K562 (cell line): ENCODE measurements around the gene ZFHX2. TPM values are rescaled to one million over a fixed set of nuclear protein-coding genes. Genes with fewer than 3 reads are reported as not detected.

Source experiments
- ARID1B ChIP-seq: fragments of 450-650 bp; IDR thresholded peaks from 2 replicates; pipeline ENCODE4 v1.6.1; 2016; ENCODE audit warnings: antibody characterized with exemption, mild to moderate bottlenecking, inconsistent platforms
- ETV6 ChIP-seq, 3 experiments: fragments of 150-350 bp in 1 of 3; sonication (generic) in 1 of 3; formaldehyde crosslinking in 1 of 3; IDR thresholded peaks; 2 replicates each; pipeline versions ENCODE4 v1.6.1 to v1.8.0; 2014 to 2022; ENCODE audit warnings: borderline replicate concordance in 2 of 3, low read depth in 2 of 3, antibody characterized with exemption in 1 of 3, low read length in 1 of 3, mild to moderate bottlenecking in 1 of 3, missing genetic modification reagents in 1 of 3
- NR2C1 ChIP-seq, 2 experiments: fragments of 450-650 bp; IDR thresholded peaks; 2 replicates each; pipeline ENCODE4 v1.6.1; 2017; ENCODE audit warnings: mild to moderate bottlenecking in 2 of 2, antibody characterized with exemption in 1 of 2, inconsistent platforms in 1 of 2, missing compliant biosample characterization in 1 of 2, missing genetic modification characterization in 1 of 2
- RFX7 ChIP-seq: fragments of 250-450 bp; sonication (Bioruptor Pico); IDR thresholded peaks from 2 replicates; pipeline ENCODE4 v1.5.1; 2021; ENCODE audit warnings: mild to moderate bottlenecking
- SMAD2 ChIP-seq: fragments of 150-350 bp; IDR thresholded peaks from 2 replicates; pipeline ENCODE4 v1.6.1; 2014; ENCODE audit warnings: low read depth, mild to moderate bottlenecking, low read length
- XRCC4 ChIP-seq: IDR thresholded peaks from one replicate; pipeline ENCODE4 v1.6.1; 2011; ENCODE audit not compliant: insufficient read depth, insufficient read length; ENCODE audit errors: extremely low read depth
- ZNF668 ChIP-seq: fragments of 250-450 bp; sonication (Bioruptor Pico); IDR thresholded peaks from 2 replicates; pipeline ENCODE4 v1.8.0; 2022; ENCODE audit warnings: mild to moderate bottlenecking, inconsistent platforms
- polyA plus RNA-seq, 8 experiments: library from polyadenylated mRNA; depleted of rRNA in 4 of 8; stranded (reverse) in 5 of 8; unstranded in 3 of 8; fragments of >200 nt; fragmentation: Nextera tagmentation in 2 of 8; fragmentation: Illumina TruSeq in 1 of 8; extraction: Ambion mirVana in 2 of 8; extraction: Trizol in 1 of 8; gene quantifications; 2 replicates each; pipeline versions ENCODE4 v1.2.1 to v1.2.3, GENCODE V29; 2011 to 2014; ENCODE audit warnings: inconsistent platforms in 1 of 8, missing spikeins in 1 of 8
- total RNA-seq, 7 experiments: library from RNA; depleted of rRNA in 6 of 7; stranded (reverse); fragments of >200 nt in 6 of 7; fragmentation: Illumina TruSeq in 2 of 7; extraction: Trizol in 2 of 7; gene quantifications; 2 replicates each; pipeline versions ENCODE4 v1.2.1 to v1.2.3, GENCODE V29; 2011 to 2021; ENCODE audit warnings: low replicate concordance in 1 of 7
- TF ChIP-seq, protein P1 (sequence below): IDR thresholded peaks from 2 replicates; pipeline ENCODE4 v1.6.1; 2011; ENCODE audit warnings: borderline replicate concordance, low read depth, mild to moderate bottlenecking, moderate library complexity, low read length; ENCODE audit not compliant: insufficient read depth, poor library complexity, severe bottlenecking
- TF ChIP-seq, protein P2 (sequence below), 3 experiments: IDR thresholded peaks in 2 of 3; conservative IDR thresholded peaks in 1 of 3; 2 replicates each; pipeline ENCODE4 v1.5.1; 2011 to 2012; ENCODE audit warnings: low read length in 3 of 3, mild to moderate bottlenecking in 3 of 3, control low read depth in 2 of 3, improper control_type of control experiment in 1 of 3, inconsistent platforms in 1 of 3, low read depth in 1 of 3, mixed read lengths in 1 of 3, moderate library complexity in 1 of 3; ENCODE audit not compliant: insufficient read depth in 2 of 3
- TF ChIP-seq, protein P3 (sequence below): sonication (generic); formaldehyde crosslinking; IDR thresholded peaks from 2 replicates; pipeline ENCODE4 v1.8.1; 2023; ENCODE audit warnings: missing genetic modification reagents, mild to moderate bottlenecking, borderline replicate concordance

The ZFHX2 gene
- total and polyA plus RNA-seq, 9 of the 15 experiments (the other 6 are each of a cell fraction or from before 2014, with no cell fraction given) = 0.06 to 0.11 (median 0.11) TPM; not detected in 4

DNA sequence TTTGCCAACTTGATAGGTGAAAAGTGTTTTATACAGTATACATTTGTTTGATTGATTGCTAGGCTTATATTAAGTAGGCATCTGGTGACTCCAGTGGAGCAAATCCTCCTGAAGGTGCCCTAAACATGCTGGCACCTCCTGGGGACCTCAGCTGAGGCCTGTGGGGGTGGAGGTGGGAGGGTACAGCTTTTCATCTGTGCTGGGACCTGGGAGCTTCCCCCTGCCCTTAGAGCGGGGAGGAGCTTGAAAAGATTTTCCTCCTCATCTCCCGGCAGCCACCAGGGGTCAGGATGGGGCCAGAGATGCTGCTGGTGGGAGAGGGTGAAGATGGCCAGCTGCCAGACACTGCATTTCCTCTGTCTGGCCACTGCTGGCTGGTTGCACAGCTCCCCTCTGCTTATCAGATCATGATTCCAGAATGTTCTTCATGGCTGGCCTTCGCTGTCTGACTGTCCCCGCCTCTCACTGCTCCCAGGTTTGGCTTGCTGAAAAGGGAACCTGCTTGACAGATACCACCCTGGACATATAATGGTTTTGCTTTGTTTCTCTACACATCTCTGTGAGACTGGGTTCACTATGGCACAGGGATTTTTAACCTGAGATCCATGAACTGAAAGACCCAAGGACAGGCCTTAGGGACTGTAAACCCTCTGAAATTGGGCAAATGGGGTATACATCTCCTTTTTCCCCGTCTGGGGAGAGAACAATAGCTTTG is 37.5 kb upstream of the ZFHX2 start (continued):
- TF ChIP-seq ARID1B (peak; percentile 15; the same call in 1 of the 2 replicates), XRCC4 (no peak), ZNF668 (no peak), SMAD2 (no peak), NR2C1 (IDR thresholded peaks at IDR 0.05) (no peak), NR2C1 (tag; IDR thresholded peaks at IDR 0.05) (no peak), RFX7 (CRISPR knock-in tag) (no peak), ETV6 (IDR thresholded peaks at IDR 0.05; ENCODE audit: borderline replicate concordance in 1 of 2, low read depth in 2 of 2, low read length in 1 of 2) (no peak), ETV6 (CRISPR knock-in tag; IDR thresholded peaks at IDR 0.05; ENCODE audit: borderline replicate concordance) (no peak)
- TF ChIP-seq, protein P1, sequence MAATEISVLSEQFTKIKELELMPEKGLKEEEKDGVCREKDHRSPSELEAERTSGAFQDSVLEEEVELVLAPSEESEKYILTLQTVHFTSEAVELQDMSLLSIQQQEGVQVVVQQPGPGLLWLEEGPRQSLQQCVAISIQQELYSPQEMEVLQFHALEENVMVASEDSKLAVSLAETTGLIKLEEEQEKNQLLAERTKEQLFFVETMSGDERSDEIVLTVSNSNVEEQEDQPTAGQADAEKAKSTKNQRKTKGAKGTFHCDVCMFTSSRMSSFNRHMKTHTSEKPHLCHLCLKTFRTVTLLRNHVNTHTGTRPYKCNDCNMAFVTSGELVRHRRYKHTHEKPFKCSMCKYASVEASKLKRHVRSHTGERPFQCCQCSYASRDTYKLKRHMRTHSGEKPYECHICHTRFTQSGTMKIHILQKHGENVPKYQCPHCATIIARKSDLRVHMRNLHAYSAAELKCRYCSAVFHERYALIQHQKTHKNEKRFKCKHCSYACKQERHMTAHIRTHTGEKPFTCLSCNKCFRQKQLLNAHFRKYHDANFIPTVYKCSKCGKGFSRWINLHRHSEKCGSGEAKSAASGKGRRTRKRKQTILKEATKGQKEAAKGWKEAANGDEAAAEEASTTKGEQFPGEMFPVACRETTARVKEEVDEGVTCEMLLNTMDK = no peak
- TF ChIP-seq, protein P2, sequence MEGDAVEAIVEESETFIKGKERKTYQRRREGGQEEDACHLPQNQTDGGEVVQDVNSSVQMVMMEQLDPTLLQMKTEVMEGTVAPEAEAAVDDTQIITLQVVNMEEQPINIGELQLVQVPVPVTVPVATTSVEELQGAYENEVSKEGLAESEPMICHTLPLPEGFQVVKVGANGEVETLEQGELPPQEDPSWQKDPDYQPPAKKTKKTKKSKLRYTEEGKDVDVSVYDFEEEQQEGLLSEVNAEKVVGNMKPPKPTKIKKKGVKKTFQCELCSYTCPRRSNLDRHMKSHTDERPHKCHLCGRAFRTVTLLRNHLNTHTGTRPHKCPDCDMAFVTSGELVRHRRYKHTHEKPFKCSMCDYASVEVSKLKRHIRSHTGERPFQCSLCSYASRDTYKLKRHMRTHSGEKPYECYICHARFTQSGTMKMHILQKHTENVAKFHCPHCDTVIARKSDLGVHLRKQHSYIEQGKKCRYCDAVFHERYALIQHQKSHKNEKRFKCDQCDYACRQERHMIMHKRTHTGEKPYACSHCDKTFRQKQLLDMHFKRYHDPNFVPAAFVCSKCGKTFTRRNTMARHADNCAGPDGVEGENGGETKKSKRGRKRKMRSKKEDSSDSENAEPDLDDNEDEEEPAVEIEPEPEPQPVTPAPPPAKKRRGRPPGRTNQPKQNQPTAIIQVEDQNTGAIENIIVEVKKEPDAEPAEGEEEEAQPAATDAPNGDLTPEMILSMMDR (IDR thresholded peaks at IDR 0.05 in 2 of 3, conservative IDR thresholded peaks at IDR 0.05 in 1 of 3; ENCODE audit: insufficient read depth in 2 of 3, low read depth in 1 of 3, low read length in 3 of 3) = peak; percentile 91 to 97 (median 93)
- TF ChIP-seq, protein P3, sequence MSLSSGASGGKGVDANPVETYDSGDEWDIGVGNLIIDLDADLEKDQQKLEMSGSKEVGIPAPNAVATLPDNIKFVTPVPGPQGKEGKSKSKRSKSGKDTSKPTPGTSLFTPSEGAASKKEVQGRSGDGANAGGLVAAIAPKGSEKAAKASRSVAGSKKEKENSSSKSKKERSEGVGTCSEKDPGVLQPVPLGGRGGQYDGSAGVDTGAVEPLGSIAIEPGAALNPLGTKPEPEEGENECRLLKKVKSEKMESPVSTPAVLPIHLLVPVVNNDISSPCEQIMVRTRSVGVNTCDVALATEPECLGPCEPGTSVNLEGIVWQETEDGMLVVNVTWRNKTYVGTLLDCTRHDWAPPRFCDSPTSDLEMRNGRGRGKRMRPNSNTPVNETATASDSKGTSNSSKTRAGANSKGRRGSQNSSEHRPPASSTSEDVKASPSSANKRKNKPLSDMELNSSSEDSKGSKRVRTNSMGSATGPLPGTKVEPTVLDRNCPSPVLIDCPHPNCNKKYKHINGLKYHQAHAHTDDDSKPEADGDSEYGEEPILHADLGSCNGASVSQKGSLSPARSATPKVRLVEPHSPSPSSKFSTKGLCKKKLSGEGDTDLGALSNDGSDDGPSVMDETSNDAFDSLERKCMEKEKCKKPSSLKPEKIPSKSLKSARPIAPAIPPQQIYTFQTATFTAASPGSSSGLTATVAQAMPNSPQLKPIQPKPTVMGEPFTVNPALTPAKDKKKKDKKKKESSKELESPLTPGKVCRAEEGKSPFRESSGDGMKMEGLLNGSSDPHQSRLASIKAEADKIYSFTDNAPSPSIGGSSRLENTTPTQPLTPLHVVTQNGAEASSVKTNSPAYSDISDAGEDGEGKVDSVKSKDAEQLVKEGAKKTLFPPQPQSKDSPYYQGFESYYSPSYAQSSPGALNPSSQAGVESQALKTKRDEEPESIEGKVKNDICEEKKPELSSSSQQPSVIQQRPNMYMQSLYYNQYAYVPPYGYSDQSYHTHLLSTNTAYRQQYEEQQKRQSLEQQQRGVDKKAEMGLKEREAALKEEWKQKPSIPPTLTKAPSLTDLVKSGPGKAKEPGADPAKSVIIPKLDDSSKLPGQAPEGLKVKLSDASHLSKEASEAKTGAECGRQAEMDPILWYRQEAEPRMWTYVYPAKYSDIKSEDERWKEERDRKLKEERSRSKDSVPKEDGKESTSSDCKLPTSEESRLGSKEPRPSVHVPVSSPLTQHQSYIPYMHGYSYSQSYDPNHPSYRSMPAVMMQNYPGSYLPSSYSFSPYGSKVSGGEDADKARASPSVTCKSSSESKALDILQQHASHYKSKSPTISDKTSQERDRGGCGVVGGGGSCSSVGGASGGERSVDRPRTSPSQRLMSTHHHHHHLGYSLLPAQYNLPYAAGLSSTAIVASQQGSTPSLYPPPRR (CRISPR knock-in tag) = no peak
